ENCODE data around the gene PDF.

The PDF gene

GRCh38 chr16:69277413-69277812 lies 53.0 kb downstream of the PDF start:
- in situ Hi-C loops (cut with HindIII; ENCODE audit: low pct_unique_long_range_greater_than_20kb, low sequenced_read_pairs): no loop called here
- no peak for TF ChIP-seq JUND (IDR thresholded peaks at IDR 0.05; ENCODE audit: low read depth)
- no peak for DNase-seq (ENCODE audit: low read depth in 1 of 2, low spot score in 1 of 2)

Measured in T47D (cell line).